Jurkat, Clone E6-1 (cell line): ENCODE results near the gene NSD1.

Experiments used
- DNase-seq: peaks from one replicate; pipeline ENCODE4 v3.0.0-alpha.2; 2011; ENCODE audit warnings: low read depth, low spot score
- H3K4me3 ChIP-seq: 2 replicates; pipeline ENCODE4 v1.5.1; 2011; ENCODE audit warnings: mild to moderate bottlenecking, low read length, control low read depth, moderate library complexity

Gene NSD1

GRCh38 chr5:177311723-177312648 is 178.4 kb downstream of the NSD1 start, which contains the start of gene MXD3:
TSS of gene MXD3 (minus strand) at chr5:177311898. CDS start at chr5:177311830, 68 bp downstream.
- peak within 1 kb of the TSS; percentile 87 for H3K4me3 ChIP-seq
- peak; percentile 96 for DNase-seq

DNA sequence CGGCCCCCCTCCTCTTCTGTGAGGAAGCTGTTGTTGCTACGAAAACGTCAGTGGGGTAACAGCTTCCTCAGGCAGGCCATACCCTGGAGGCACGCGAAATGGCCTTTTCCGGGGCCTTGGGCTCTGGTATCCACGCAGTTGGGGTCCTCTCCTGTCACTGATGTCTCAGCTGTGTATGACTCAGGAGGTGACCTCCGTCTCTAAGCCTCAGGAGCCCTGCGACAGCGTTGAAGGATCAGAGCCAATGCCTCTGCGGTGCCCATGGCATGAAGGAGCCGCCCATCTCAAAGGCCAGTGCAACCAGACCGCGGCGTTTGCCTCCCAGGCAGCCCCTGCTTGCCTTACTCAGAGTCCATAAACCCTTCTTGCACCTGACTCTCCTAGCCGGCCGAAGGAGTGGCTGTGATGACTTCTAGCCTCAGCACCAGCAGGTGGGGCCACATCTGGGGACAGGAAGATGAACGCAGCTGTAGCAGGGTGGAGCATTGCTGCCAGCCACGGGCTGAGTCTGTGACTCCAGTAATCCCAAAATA is 179.1 kb downstream of the NSD1 start:
- peak overlapping the region; percentile 82 for H3K4me3 ChIP-seq
- DNase-seq, result peak; percentile 58

DNA sequence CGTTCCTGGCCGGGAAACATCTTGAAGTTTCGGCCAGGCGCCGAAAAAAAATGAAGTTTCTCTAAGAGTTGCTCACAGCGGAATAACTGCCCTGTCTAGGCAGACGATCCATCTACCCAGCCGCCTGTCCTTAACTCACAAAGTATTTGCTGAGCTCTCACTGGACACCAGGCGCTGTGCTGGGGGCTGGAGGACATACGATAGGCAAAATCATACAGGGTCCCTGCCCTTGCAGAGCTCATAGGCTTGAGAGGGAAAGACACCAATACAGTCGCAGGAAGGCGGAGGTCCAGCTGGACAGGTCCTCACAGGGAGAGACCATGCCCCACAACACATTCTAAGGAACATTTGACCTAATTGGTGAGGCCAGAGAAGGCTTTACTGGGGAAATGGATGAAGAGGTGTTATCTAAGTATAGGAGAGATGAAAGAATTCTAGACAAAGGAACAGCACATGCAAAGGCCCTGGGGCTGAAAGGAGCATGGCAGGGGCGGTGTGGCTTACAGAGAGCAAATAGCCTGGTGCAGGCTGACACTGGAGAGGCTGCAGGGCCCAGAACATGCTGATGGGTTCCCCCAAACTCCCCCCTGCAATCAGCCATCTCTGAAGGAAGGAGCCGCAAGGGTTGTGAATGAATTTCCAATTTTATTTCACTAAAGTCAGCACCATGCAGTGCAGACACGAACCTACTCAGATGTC is 180.1 kb downstream of the NSD1 start:
- DNase-seq, result no peak
- H3K4me3 ChIP-seq, result no peak overlapping the region

DNA sequence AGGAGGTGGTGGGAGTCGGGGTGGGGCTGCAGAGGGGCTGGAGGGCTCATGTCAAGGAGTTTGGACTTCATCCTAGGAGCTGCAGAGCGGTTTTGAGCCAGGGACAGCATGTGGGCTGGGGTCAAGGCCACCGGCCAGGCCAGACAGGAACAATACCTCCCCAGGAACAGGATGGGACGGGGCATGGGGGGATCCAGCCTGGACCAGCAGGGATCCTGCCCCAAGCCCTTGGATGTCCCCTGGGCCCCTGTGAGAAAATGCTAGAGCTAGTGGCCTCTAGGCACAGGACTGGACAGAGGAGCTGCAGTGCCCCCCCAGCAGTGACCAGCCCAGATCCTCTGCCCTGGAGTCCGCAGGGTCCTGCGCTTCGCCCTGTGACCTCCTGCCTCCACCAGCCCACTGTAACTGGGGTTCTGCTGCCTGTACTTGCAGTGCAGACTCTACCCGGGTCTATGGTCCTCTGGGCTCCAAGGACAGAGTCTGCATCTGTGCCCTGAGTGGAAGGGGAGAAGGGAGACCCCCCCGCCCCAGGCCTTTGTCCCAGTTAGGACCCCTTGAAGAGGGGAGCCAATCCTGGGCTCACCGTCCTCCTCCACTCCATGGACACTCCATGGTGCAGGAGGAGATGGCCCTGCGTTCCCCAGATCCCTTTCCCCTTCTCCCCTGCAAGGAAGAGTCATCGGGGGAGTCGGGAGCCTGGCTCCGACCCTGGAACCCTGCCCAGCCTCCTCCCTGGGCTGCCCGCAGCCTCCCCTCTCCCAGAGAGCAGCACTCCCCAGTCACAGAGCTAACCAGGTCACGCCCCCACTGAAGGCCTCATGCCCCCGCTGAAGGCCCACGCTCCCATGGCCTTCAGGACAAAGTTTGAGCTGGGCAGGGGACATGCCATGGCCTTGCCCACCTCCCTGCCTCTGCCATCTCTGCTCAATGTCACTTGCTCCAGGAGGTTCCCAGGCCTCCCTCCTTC is 181.1 kb downstream of the NSD1 start:
- no peak overlapping the region for H3K4me3 ChIP-seq

GRCh38 chr5:177315411-177315810 is 181.8 kb downstream of the NSD1 start:
- no peak for DNase-seq

More for the DNA sequence above, 181.1 kb downstream of the NSD1 start:
- DNase-seq, result no peak

GRCh38 chr5:177316005-177316404 is 182.4 kb downstream of the NSD1 start:
- DNase-seq, result no peak

More at GRCh38 chr5:177315411-177315810, 181.8 kb downstream of the NSD1 start:
- no peak overlapping the region for H3K4me3 ChIP-seq

DNA sequence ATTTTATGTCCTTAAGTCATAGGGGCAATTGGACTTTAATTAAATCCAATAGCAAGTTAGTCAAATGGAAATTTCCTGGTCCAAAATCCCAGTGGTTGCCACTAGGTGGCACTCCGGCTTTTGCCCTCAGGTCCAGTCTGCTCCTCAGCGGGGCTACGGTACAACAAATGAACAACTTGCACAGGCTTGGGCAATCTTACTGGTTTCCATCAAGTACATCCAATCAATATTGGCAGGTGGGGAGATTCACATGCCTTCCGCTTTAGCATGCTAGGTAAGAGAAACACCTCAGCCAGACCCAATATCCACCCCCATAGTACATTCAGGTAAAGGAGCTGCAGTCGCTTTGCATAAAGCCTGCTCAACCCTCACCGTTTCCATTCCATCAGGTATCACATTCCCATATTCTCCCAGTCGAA is 184.4 kb downstream of the NSD1 start:
- H3K4me3 ChIP-seq, result no peak overlapping the region
- DNase-seq, result peak; percentile 73

More at GRCh38 chr5:177316005-177316404, 182.4 kb downstream of the NSD1 start:
- H3K4me3 ChIP-seq, result no peak overlapping the region

DNA sequence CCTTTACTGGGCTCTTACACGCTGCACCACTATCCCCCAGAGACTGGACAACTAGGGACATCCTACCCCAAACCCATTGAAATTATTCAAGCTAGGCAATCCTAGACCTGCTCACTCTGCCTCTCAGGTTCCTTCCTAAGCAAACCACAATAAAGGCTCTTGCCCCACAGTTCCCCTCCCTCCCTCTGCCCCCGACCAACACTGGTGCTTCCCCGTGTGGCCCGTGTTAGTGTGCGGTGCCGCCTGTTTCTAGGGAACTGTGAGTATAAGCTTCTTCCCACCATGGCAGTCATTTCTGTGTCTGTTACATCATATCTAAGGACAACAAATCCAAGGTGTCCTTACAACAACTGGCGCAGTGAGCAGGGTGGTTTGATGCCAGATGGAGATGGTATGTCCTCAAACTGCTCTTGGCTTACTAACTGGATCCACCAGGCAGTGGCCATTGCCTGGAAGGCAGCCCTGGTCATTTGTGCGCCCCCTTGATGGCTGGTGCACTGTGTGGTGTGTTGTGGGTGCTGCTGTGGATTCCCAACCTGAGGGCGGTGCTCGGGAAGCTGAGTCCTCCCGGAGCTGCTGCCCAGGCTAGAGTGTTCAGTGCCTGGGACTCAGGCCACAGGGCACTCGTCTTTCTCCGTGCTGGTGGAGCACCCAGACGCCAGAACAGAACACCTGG is 186.5 kb downstream of the NSD1 start:
- H3K4me3 ChIP-seq, result no peak overlapping the region
- peak; percentile 28 for DNase-seq

DNA sequence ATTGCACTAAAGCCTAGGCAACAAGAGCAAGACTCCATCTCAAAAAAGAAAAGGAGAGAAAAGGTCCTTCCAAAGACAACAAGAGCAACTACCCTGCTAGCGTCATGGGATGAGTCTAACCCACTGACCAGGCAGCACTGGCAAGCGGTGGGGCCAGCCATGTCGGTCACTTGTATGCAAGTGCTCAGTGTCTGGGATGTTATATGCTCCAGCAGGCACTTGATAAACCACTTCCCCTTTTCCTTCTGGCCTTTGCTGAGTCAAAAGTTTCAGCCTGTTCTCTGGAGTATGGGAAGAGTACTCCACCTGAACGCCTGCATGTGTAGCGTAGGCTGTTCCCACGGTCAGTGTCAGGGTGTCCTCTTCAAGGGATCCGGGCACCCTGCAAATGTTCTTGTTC is 187.3 kb downstream of the NSD1 start:
- DNase-seq, result no peak
- H3K4me3 ChIP-seq, result no peak overlapping the region

- no peak for DNase-seq
- no peak overlapping the region for H3K4me3 ChIP-seq
These were observed 192.4 kb downstream of the NSD1 start for GRCh38 chr5:177325868-177326381.

DNA sequence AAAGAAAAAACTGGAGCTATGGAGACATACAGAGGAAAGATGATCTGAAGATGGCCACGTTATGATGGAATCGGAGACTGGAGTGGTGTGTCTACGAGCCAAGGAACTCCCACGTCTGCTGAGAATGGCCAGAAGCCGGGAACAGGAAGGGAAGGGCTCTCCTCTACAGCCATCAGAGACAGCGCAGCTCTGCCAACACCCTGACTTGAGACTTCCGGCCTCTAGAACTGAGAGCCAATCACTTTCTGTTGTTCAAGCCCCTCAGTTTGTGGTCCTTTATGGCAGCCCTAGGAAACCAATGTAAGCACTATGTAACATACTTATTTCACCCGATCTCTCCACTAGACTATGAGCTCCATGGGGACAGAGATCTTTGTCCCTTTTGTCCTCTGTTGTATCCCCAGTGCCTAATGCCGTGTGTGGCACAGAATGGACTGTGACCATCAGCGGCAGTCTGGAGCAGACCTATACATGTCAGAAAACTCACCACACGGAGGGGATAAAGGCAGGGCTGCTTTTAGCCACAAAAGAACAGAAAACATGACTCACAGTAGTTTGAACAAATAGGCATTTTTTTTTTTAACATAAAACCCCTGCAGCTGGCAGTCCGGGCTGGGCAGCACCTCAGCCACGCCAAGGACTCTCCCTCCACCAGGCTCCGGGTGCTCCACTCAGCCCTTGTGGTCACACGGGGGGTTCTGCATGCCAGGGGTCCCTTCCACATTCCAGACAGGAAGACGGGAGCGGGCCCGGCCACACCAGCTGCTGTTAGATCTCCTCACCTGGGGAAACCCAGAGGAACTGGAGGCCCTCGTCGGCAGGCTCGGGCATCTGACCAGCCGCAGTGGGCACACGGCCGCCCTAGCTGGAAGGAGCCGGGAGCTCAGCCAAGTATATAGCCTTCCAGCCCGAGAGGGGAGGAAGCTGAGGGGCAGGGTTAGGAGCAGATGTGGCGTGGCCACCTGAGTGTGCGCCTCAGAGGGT is 194.3 kb downstream of the NSD1 start:
- no peak overlapping the region for H3K4me3 ChIP-seq
- no peak for DNase-seq

DNA sequence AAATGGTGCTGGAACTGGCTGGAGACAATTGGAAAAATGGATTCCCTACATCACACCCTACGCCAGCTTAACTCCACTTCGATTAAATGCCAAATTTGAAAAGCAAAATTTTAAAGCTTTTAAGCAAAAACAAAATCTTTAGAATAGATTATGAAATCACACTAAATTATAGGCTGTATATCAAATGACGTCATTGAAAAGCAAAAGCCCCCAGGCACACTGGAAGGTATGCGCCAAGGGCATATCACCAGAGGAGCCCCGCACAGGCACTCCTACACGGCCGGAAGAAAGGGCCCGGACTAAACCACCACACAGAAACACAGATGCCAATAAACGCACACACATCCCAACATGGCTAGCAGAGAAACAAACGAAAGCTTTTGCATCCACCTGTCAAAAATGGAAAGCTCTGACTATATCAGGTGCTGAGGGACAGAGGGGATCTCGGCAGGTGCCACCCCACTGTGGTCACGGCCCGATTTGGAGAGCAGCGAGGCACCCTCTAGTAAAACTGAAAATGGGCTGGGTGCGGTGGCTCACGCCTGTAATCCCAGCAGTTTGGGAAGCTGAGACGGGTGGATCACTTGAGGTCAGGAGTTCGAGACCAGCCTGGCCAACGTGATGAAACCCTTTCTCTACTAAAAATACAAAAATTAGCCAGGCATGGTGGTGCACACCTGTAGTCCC is 195.1 kb downstream of the NSD1 start:
- no peak for DNase-seq
- H3K4me3 ChIP-seq, result no peak overlapping the region

DNA sequence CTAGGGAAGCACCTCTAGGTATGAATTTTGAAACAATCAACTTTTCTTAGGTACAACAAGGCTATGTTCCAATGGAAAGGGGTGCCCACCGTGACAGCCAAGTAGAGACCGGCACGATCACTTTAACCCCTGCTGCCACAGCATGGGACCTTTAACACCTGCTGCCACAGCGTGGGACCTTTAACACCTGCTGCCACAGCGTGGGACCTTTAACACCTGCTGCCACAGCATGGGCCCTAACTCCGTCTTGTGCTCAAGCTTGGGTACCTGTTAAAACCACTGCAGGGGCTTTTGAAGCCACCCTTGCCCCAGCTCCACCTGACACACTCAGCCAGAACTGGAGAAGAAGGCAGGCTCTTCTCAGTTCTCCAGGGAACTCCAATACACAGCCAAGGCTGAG is 196.3 kb downstream of the NSD1 start:
- DNase-seq, result no peak
- H3K4me3 ChIP-seq, result no peak overlapping the region

DNA sequence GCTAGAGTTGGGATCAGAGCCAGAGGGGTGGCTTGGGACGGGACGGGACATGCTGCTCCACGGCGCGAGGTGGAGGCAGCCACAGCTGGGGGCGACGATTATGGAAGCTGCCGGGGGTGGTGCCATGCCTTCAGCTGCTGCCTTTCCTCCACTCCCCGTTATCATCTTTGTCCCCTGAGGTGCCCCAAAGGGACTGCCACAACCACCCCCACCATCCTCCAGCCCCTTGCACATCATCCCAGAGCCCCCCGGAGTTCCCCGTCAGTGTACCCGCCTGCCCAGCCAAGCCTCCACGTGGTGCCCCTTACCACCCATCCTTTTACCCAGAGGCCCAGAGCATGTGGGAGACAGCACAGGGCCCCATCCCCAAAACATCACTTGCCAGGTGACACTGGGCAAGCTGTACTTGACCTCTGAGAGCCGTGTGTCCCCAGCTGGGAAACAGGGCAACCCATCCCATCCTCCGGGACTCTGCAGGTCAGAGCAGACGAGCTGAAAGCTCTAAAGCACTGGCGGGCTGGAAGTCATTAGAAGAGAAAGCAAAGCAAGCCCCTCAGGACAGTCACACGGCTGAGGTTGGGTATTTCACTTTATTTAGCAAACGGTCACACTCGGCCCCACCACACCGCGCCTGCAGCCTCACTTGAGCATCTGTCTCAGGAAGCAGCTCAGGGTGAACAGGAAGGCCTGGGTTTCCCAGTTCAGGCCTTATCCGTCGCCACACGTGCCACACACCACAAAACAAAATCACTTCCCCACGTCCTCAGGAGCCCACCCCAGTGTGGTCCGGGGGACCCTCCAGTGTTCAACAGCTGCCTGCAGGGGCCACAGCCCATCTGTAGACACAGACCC is 197.6 kb downstream of the NSD1 start:
- DNase-seq, result no peak
- no peak overlapping the region for H3K4me3 ChIP-seq

GRCh38 chr5:177332031-177332895 is 198.7 kb downstream of the NSD1 start:
- no peak overlapping the region for H3K4me3 ChIP-seq
- DNase-seq, result no peak
